WTC11 (cell line): Measurements from ENCODE around the gene KCTD4. TPM values are rescaled to one million over a fixed set of nuclear protein-coding genes. Genes with fewer than 3 reads are reported as not detected.

Source experiments
- ATAC-seq: fragments of 200-7000 bp; cut with Tn5 transposase; 2 replicates; pipeline ENCODE4 v1.10.0; 2021; ENCODE audit warnings: mild to moderate bottlenecking, moderate library complexity
- CTCF ChIA-PET: fragments of 300-600 bp; sonication (Branson Sonifier 250); formaldehyde crosslinking; loops from one replicate; lab custom pipeline; 2021; ENCODE audit warnings: antibody characterized with exemption; lab: Charles Lee
- POLR2A ChIA-PET: fragments of 350-600 bp; sonication (Branson Sonifier 250); formaldehyde crosslinking; loops from one replicate; lab custom pipeline; 2021; ENCODE audit warnings: antibody characterized with exemption; lab: Charles Lee
- DNase-seq: peaks from one replicate; pipeline ENCODE4 v3.0.0; 2021; ENCODE audit warnings: low spot score
- H3K27ac Mint-ChIP-seq: 2 replicates; pipeline ENCODE4 v1.8.0; 2021; ENCODE audit warnings: mixed read lengths
- H3K27me3 Mint-ChIP-seq: 2 replicates; pipeline ENCODE4 v1.8.0; 2021; ENCODE audit warnings: low read depth, mild to moderate bottlenecking, moderate library complexity, mixed read lengths
- H3K36me3 Mint-ChIP-seq: 2 replicates; pipeline ENCODE4 v1.8.0; 2021; ENCODE audit warnings: mixed read lengths
- H3K4me1 Mint-ChIP-seq: 2 replicates; pipeline ENCODE4 v1.8.0; 2022; ENCODE audit warnings: mixed read lengths
- H3K4me3 Mint-ChIP-seq: 2 replicates; pipeline ENCODE4 v1.8.0; 2021; ENCODE audit warnings: mild to moderate bottlenecking, moderate library complexity, mixed read lengths
- H3K9me3 Mint-ChIP-seq: 2 replicates; pipeline ENCODE4 v1.8.0; 2021; ENCODE audit warnings: mixed read lengths
- AFF4 ChIP-seq: sonication (generic); formaldehyde crosslinking; IDR thresholded peaks from 2 replicates; pipeline ENCODE4 v1.8.1; 2023; ENCODE audit warnings: mild to moderate bottlenecking, missing genetic modification reagents, borderline replicate concordance
- E2F4 ChIP-seq: sonication (generic); formaldehyde crosslinking; IDR thresholded peaks from 2 replicates; pipeline ENCODE4 v1.8.1; 2022; ENCODE audit warnings: low read depth, mild to moderate bottlenecking, moderate library complexity, missing genetic modification reagents, borderline replicate concordance
- ESRRA ChIP-seq: sonication (generic); formaldehyde crosslinking; IDR thresholded peaks from 2 replicates; pipeline ENCODE4 v1.8.1; 2022; ENCODE audit warnings: mild to moderate bottlenecking, missing genetic modification reagents, borderline replicate concordance
- ETV6 ChIP-seq: sonication (generic); formaldehyde crosslinking; IDR thresholded peaks from 2 replicates; pipeline ENCODE4 v1.8.1; 2022; ENCODE audit warnings: mild to moderate bottlenecking, missing genetic modification reagents
- GRHL2 ChIP-seq: fragments of 250-450 bp; sonication (Bioruptor Pico); IDR thresholded peaks from 2 replicates; pipeline ENCODE4 v1.8.0; 2022; ENCODE audit warnings: mild to moderate bottlenecking, moderate library complexity; ENCODE audit not compliant: insufficient replicate concordance, severe bottlenecking
- IRF1 ChIP-seq: sonication (generic); formaldehyde crosslinking; IDR thresholded peaks from 2 replicates; pipeline ENCODE4 v1.8.0; 2023; ENCODE audit warnings: missing genetic modification reagents
- JUN ChIP-seq: sonication (generic); formaldehyde crosslinking; IDR thresholded peaks from 2 replicates; pipeline ENCODE4 v1.8.0; 2023; ENCODE audit warnings: mild to moderate bottlenecking, missing genetic modification reagents
- KAT7 ChIP-seq: sonication (generic); formaldehyde crosslinking; IDR thresholded peaks from 2 replicates; pipeline ENCODE4 v1.8.1; 2023; ENCODE audit warnings: missing genetic modification reagents, mild to moderate bottlenecking, borderline replicate concordance
- NR3C1 ChIP-seq: sonication (generic); formaldehyde crosslinking; conservative IDR thresholded peaks from 2 replicates; pipeline ENCODE4 v1.8.1; 2023; ENCODE audit warnings: low read depth, mild to moderate bottlenecking, missing genetic modification reagents
- OVOL2 ChIP-seq: fragments of 250-450 bp; sonication (Bioruptor Pico); IDR thresholded peaks from 2 replicates; pipeline ENCODE4 v1.9.0; 2021; ENCODE audit warnings: mild to moderate bottlenecking, borderline replicate concordance
- RELA ChIP-seq: sonication (generic); formaldehyde crosslinking; IDR thresholded peaks from 2 replicates; pipeline ENCODE4 v1.8.1; 2022; ENCODE audit warnings: missing genetic modification reagents, mild to moderate bottlenecking, borderline replicate concordance
- RORB ChIP-seq: fragments of 250-450 bp; sonication (Bioruptor Pico); IDR thresholded peaks from 2 replicates; pipeline ENCODE4 v1.9.0; 2021; ENCODE audit warnings: mild to moderate bottlenecking
- SMAD3 ChIP-seq: sonication (generic); formaldehyde crosslinking; IDR thresholded peaks from 2 replicates; pipeline ENCODE4 v1.8.0; 2022; ENCODE audit warnings: missing genetic modification reagents, mild to moderate bottlenecking, borderline replicate concordance
- SOX15 ChIP-seq: fragments of 250-450 bp; sonication (Bioruptor Pico); IDR thresholded peaks from 2 replicates; pipeline ENCODE4 v1.9.0; 2021; ENCODE audit warnings: mild to moderate bottlenecking
- ZNF121 ChIP-seq: sonication (generic); formaldehyde crosslinking; IDR thresholded peaks from 2 replicates; pipeline ENCODE4 v1.8.0; 2023; ENCODE audit warnings: missing genetic modification reagents
- ZNF219 ChIP-seq: sonication (generic); formaldehyde crosslinking; IDR thresholded peaks from 2 replicates; pipeline ENCODE4 v1.8.0; 2023; ENCODE audit warnings: missing genetic modification reagents, mild to moderate bottlenecking, borderline replicate concordance
- total RNA-seq: library from RNA; stranded (reverse); gene quantifications from 3 replicates; pipeline ENCODE4 v1.2.3, GENCODE V29; 2021
- TF ChIP-seq, protein P1 (sequence below): fragments of 250-450 bp; sonication (Bioruptor Pico); IDR thresholded peaks from 2 replicates; pipeline ENCODE4 v1.9.0; 2021; ENCODE audit warnings: mild to moderate bottlenecking
- TF ChIP-seq, protein P2 (sequence below): sonication (generic); formaldehyde crosslinking; IDR thresholded peaks from 2 replicates; pipeline ENCODE4 v1.8.1; 2022; ENCODE audit warnings: mild to moderate bottlenecking, missing genetic modification reagents, moderate library complexity, borderline replicate concordance
- TF ChIP-seq, protein P3 (sequence below): sonication (generic); formaldehyde crosslinking; IDR thresholded peaks from 2 replicates; pipeline ENCODE4 v1.8.0; 2022; ENCODE audit warnings: mild to moderate bottlenecking, missing genetic modification reagents
- TF ChIP-seq, protein P4 (sequence below): sonication (generic); formaldehyde crosslinking; IDR thresholded peaks from 2 replicates; pipeline ENCODE4 v1.8.1; 2023; ENCODE audit warnings: mild to moderate bottlenecking, missing genetic modification reagents, moderate library complexity

Gene KCTD4
- total RNA-seq, 1 experiment from 2014 or later: not detected

GRCh38 chr13:45167611-45168554 is 33.0 kb downstream of the KCTD4 start (continued):
- TF ChIP-seq, protein P1, sequence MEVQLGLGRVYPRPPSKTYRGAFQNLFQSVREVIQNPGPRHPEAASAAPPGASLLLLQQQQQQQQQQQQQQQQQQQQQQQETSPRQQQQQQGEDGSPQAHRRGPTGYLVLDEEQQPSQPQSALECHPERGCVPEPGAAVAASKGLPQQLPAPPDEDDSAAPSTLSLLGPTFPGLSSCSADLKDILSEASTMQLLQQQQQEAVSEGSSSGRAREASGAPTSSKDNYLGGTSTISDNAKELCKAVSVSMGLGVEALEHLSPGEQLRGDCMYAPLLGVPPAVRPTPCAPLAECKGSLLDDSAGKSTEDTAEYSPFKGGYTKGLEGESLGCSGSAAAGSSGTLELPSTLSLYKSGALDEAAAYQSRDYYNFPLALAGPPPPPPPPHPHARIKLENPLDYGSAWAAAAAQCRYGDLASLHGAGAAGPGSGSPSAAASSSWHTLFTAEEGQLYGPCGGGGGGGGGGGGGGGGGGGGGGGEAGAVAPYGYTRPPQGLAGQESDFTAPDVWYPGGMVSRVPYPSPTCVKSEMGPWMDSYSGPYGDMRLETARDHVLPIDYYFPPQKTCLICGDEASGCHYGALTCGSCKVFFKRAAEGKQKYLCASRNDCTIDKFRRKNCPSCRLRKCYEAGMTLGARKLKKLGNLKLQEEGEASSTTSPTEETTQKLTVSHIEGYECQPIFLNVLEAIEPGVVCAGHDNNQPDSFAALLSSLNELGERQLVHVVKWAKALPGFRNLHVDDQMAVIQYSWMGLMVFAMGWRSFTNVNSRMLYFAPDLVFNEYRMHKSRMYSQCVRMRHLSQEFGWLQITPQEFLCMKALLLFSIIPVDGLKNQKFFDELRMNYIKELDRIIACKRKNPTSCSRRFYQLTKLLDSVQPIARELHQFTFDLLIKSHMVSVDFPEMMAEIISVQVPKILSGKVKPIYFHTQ (CRISPR knock-in tag): no peak
- TF ChIP-seq, all 79 proteins: peak for 0

DNA sequence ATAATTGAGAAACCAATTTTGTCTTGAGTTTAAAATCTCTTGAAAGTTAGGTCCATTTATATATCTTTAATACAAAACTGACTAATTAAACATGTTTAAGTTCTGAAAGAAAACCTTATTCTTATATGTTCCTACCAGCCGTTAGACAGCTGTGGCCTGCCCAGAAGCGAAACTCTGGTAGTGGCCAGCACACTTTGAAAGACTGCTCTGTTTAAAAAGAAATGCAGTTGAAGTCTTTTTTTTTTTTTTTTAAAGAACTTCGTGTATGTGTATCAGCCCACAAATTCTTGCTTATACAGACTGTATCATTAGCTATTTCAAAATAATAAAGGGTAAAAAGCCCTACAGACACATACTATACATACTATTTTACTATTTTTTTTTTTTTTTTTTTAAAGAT is 34.0 kb downstream of the KCTD4 start:
- Mint-ChIP-seq H3K36me3 (peaks cover 12% of the 10 kb centered on the region), H3K4me1 (peaks cover 5% of the 10 kb centered on the region)
- CTCF ChIA-PET: interaction anchor here (0.9 kb wide), 1 partner anchor 114 kb away, joined by 3 read pairs; no protein-coding TSS in a partner anchor
- TF ChIP-seq IRF1 (no peak), SMAD3 (CRISPR knock-in tag) (no peak), ESRRA (CRISPR knock-in tag) (no peak), ZNF219 (CRISPR knock-in tag) (no peak), NR3C1 (CRISPR knock-in tag) (no peak), RORB (no peak)
- TF ChIP-seq, protein P2, sequence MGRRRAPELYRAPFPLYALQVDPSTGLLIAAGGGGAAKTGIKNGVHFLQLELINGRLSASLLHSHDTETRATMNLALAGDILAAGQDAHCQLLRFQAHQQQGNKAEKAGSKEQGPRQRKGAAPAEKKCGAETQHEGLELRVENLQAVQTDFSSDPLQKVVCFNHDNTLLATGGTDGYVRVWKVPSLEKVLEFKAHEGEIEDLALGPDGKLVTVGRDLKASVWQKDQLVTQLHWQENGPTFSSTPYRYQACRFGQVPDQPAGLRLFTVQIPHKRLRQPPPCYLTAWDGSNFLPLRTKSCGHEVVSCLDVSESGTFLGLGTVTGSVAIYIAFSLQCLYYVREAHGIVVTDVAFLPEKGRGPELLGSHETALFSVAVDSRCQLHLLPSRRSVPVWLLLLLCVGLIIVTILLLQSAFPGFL (CRISPR knock-in tag): no peak
- TF ChIP-seq, all 79 proteins: peak for 0
- no peak for DNase-seq
- Mint-ChIP-seq H3K27ac (no peak overlapping the region), H3K9me3 (no peaks in the 10 kb centered on the region), H3K4me3 (no peak overlapping the region), H3K27me3 (no peaks in the 10 kb centered on the region)
- POLR2A ChIA-PET: interaction anchor here (0.6 kb wide), 1 partner anchor 15 kb away, joined by 4 read pairs; no protein-coding TSS in a partner anchor
- ATAC-seq: no peak

DNA sequence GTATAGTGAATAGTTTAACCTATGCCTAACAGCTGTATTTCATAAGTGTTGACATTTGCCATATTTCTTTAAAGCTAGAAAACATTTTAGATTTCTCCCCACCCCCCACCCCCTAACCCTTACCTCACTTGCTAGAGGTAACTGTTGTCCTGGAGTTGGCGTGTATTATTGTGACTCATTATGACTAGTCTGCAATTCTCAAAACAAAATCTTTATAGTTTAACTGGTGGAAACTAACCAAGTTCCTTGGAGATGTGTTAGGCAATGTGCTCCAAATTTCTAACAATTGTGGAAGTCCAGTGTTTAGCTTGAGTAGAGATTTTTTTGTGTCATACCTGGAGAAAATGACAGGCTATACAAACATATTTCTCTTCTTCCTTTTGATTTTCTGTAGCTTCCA is 38.0 kb downstream of the KCTD4 start:
- H3K4me3 Mint-ChIP-seq: no peak overlapping the region
- ATAC-seq: no peak
- ChIA-PET POLR2A (no interaction called here), CTCF (no interaction called here)
- DNase-seq: no peak
- no peak overlapping the region for H3K27ac Mint-ChIP-seq
- H3K9me3 Mint-ChIP-seq: no peaks in the 10 kb centered on the region
- peaks cover 18% of the 10 kb centered on the region for H3K36me3 Mint-ChIP-seq
- H3K27me3 Mint-ChIP-seq: no peaks in the 10 kb centered on the region
- no peaks in the 10 kb centered on the region for H3K4me1 Mint-ChIP-seq
- TF ChIP-seq, protein P3, sequence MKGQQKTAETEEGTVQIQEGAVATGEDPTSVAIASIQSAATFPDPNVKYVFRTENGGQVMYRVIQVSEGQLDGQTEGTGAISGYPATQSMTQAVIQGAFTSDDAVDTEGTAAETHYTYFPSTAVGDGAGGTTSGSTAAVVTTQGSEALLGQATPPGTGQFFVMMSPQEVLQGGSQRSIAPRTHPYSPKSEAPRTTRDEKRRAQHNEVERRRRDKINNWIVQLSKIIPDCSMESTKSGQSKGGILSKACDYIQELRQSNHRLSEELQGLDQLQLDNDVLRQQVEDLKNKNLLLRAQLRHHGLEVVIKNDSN: no peak
- no peak for TF ChIP-seq JUN
- TF ChIP-seq RELA (CRISPR knock-in tag): no peak
- TF ChIP-seq E2F4 (CRISPR knock-in tag): no peak
- no peak for TF ChIP-seq ESRRA (CRISPR knock-in tag)
- TF ChIP-seq OVOL2 (CRISPR knock-in tag): no peak
- no peak for TF ChIP-seq GRHL2 (CRISPR knock-in tag)
- no peak for TF ChIP-seq SOX15 (CRISPR knock-in tag)
- TF ChIP-seq AFF4 (CRISPR knock-in tag): no peak
- TF ChIP-seq, protein P4, sequence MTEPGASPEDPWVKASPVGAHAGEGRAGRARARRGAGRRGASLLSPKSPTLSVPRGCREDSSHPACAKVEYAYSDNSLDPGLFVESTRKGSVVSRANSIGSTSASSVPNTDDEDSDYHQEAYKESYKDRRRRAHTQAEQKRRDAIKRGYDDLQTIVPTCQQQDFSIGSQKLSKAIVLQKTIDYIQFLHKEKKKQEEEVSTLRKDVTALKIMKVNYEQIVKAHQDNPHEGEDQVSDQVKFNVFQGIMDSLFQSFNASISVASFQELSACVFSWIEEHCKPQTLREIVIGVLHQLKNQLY (CRISPR knock-in tag): no peak
- TF ChIP-seq ETV6 (CRISPR knock-in tag): no peak
- TF ChIP-seq KAT7 (CRISPR knock-in tag): no peak
- no peak for TF ChIP-seq ZNF121 (CRISPR knock-in tag)
